ENCODE results near the gene AFG3L2. TPM values are rescaled to one million over a fixed set of nuclear protein-coding genes. Genes with fewer than 3 reads are reported as not detected.

AFG3L2 gene
- total and polyA plus RNA-seq, 10 of the 15 experiments (the other 5 are each of a cell fraction or from before 2014, with no cell fraction given): 21.0 to 72.7 (median 57.7) TPM

GRCh38 chr18:12366379-12366778, 10.6 kb downstream of the AFG3L2 start (continued):
- TF ChIP-seq IRF3 (IDR thresholded peaks at IDR 0.05): no peak
- TF ChIP-seq POLR2AphosphoS2 (IDR thresholded peaks at IDR 0.05; ENCODE audit: low read depth, low read length): no peak
- TF ChIP-seq BCL3 (IDR thresholded peaks at IDR 0.05; ENCODE audit: borderline replicate concordance, insufficient read depth, low read depth, low read length, poor library complexity, severe bottlenecking): no peak

GRCh38 chr18:12362473-12363174, 14.4 kb downstream of the AFG3L2 start:
- ChIA-PET CTCF (interaction anchor here (1.2 kb wide), 1 partner anchor 35 kb away, joined by 5 read pairs; no protein-coding TSS in a partner anchor), SMC1A (ENCODE audit: uncharacterized antibody, unreplicated experiment) (no interaction called here), RAD21 (ENCODE audit: unreplicated experiment) (no interaction called here), POLR2A (interaction anchor here (4.0 kb wide), 1 partner anchor 14 kb away, joined by 15 read pairs; the partner anchor contains the start of gene AFG3L2)
- in situ Hi-C loops (cut with MboI) (no loop called here), intact Hi-C loops (cut with micrococcal nuclease; ENCODE audit: unreplicated experiment) (no loop called here)
- TF ChIP-seq PML (IDR thresholded peaks at IDR 0.05; ENCODE audit: low read length) (no peak), IKZF1 (conservative IDR thresholded peaks at IDR 0.05) (no peak), SMC3 (IDR thresholded peaks at IDR 0.05; ENCODE audit: borderline replicate concordance, low read length) (no peak), JUNB (IDR thresholded peaks at IDR 0.05) (no peak), ASH2L (IDR thresholded peaks at IDR 0.05; ENCODE audit: borderline replicate concordance, low read depth) (no peak), MTA2 (IDR thresholded peaks at IDR 0.05; ENCODE audit: low read depth) (no peak), DPF2 (IDR thresholded peaks at IDR 0.05) (no peak), BACH1 (IDR thresholded peaks at IDR 0.05; ENCODE audit: borderline replicate concordance) (no peak), NFYA (IDR thresholded peaks at IDR 0.05; ENCODE audit: borderline replicate concordance, low read depth, low read length) (no peak), CEBPZ (IDR thresholded peaks at IDR 0.05; ENCODE audit: low read depth, low read length) (no peak), EGR1 (IDR thresholded peaks at IDR 0.05; ENCODE audit: borderline replicate concordance in 1 of 2, low read depth in 2 of 2, low read length in 2 of 2) (no peak), USF1 (IDR thresholded peaks at IDR 0.05; ENCODE audit: borderline replicate concordance, extremely low read length, insufficient read depth, low read depth, low read length) (no peak), FOXK2 (IDR thresholded peaks at IDR 0.05) (no peak)
- H3K36me3 ChIP-seq (ENCODE audit: control insufficient read depth in 2 of 2, insufficient read depth in 2 of 2, low read length in 1 of 2): peaks cover 19 to 34% of the 10 kb centered on the region in 2 experiments
- 97% methylated on average over 11 of the region's 11 CpGs for WGBS (ENCODE audit: insufficient coverage, insufficient replicate concordance, low lambda C conversion rate, missing lambda C conversion rate)
- no peaks in the 10 kb centered on the region for H3K9me3 ChIP-seq (replicated peaks; ENCODE audit: control insufficient read depth, insufficient read depth, low read length)
- H3K79me2 ChIP-seq (ENCODE audit: control insufficient read depth, insufficient read depth, low read length): no peaks in the 10 kb centered on the region
- no peak overlapping the region for H2AFZ ChIP-seq (ENCODE audit: control insufficient read depth, low read depth, low read length)
- H3K4me1 ChIP-seq (ENCODE audit: control insufficient read depth, insufficient read depth, low read length): no peaks in the 10 kb centered on the region
- H3K4me3 ChIP-seq: no peak overlapping the region
- DNase-seq (ENCODE audit: low read depth, low spot score) (no peak), ATAC-seq (no peak), FAIRE-seq (no peak)
- no peaks in the 10 kb centered on the region for H3K27me3 ChIP-seq (replicated peaks in 1 of 2; ENCODE audit: control insufficient read depth in 2 of 2, insufficient read depth in 2 of 2, low read length in 1 of 2)
- no peak overlapping the region for H3K9ac ChIP-seq (ENCODE audit: control insufficient read depth, insufficient read depth, low read length)
- H3K4me2 ChIP-seq (ENCODE audit: control insufficient read depth, insufficient read depth): no peak overlapping the region
- no peaks in the 10 kb centered on the region for H4K20me1 ChIP-seq (ENCODE audit: control insufficient read depth, insufficient read depth)
- BruUV-seq (replicated peaks): no TSS peak
- no peak overlapping the region for H3K27ac ChIP-seq (ENCODE audit: control insufficient read depth, insufficient read depth)

Measured in GM12878 (cell line).